Sigmoid colon (tissue), 4 donors: ENCODE data around the gene SLC13A1.

ENCODE experiments used
- CTCF ChIP-seq, 4 experiments: fragments of 450-650 bp in 3 of 4; fragments of 200-600 bp in 1 of 4; IDR thresholded peaks; one replicate each; pipeline ENCODE4 v1.5.1; 2016 to 2019; ENCODE audit warnings: antibody characterized with exemption in 4 of 4, mild to moderate bottlenecking in 3 of 4, moderate library complexity in 2 of 4
- POLR2AphosphoS5 ChIP-seq, 4 donors: sonication (generic); formaldehyde crosslinking; IDR thresholded peaks; one replicate each; pipeline ENCODE4 v1.6.1; 2017; ENCODE audit warnings: antibody characterized with exemption in 4 of 4

GRCh38 chr7:123193235-123193634, 6.5 kb downstream of the SLC13A1 start:
- no peak for TF ChIP-seq CTCF (IDR thresholded peaks at IDR 0.05)
- no peak for TF ChIP-seq POLR2AphosphoS5 (IDR thresholded peaks at IDR 0.05)
